Lower leg skin (tissue), 3 donors: ENCODE data around the gene RGP1.

Experiments
- CTCF ChIP-seq, 3 donors: fragments of 450-650 bp; IDR thresholded peaks; one replicate each; pipeline ENCODE4 v1.5.1; 2016; ENCODE audit warnings: antibody characterized with exemption in 3 of 3, mild to moderate bottlenecking in 3 of 3, moderate library complexity in 2 of 3
- POLR2A ChIP-seq, 2 donors: fragments of 450-650 bp; IDR thresholded peaks; one replicate each; pipeline ENCODE4 v1.6.1; 2016 to 2017; ENCODE audit warnings: antibody characterized with exemption in 2 of 2, mild to moderate bottlenecking in 1 of 2, moderate library complexity in 1 of 2

DNA sequence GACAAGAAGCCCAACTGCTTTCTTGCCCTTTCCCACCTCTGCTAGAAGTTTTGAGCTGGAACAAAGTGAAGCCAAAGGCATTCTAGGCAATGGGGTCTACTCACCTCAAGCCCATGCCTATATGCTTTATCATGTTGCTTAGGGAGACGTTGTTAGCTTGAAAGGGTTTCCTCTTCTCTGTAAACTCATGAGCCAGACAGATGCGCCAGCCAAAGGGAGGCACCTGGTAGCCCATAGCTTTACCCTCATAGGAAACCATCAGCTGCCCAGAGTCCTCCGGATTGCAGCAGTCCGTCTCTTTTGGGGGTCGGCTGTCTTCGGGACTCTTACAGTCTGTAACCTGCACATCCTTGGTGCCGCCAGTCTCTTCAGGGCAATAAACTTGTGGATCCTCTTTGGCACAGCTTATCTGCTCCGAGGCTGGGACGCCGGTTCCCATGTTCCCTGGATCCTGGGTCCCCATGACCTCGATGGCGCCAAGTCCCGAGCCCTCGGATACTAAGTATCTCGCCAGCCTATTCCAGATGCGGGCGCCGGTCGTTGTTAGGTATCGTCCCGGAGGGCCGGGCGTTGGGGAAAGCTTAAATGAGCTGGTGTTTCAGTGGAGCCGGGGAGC, 737 bp upstream of the RGP1 start:
- no peak for TF ChIP-seq CTCF (IDR thresholded peaks at IDR 0.05)
- TF ChIP-seq POLR2A (IDR thresholded peaks at IDR 0.05), result no peak
